IMR-90 (cell line): ENCODE measurements around the gene PCSK5. TPM values are rescaled to one million over a fixed set of nuclear protein-coding genes. Genes with fewer than 3 reads are reported as not detected.

Source experiments
- ATAC-seq: fragments of 200-7000 bp; cut with Tn5 transposase; 2 replicates; pipeline ENCODE4 v1.9.1; 2020; ENCODE audit warnings: low read depth, mild to moderate bottlenecking, moderate library complexity
- BruUV-seq: library from RNA; stranded (reverse); fragments of 400-500 nt; replicated peaks from 2 replicates; lab custom pipeline; 2021; lab: Mats Ljungman, UMichigan
- CTCF ChIA-PET: fragments of 300-600 bp; formaldehyde crosslinking; extraction: SDS; loops from one replicate; lab custom pipeline; 2021; ENCODE audit warnings: antibody characterized with exemption; lab: Yijun Ruan, JAX
- POLR2A ChIA-PET: fragments of 300-600 bp; sonication (Branson Sonifier 250); formaldehyde crosslinking; loops from one replicate; lab custom pipeline; 2022; ENCODE audit warnings: antibody characterized with exemption; ENCODE audit not compliant: unreplicated experiment; lab: Charles Lee
- DNase-seq: peaks from one replicate; pipeline ENCODE4 v3.0.0; 2013
- H2AFZ ChIP-seq: replicated peaks from 2 replicates; pipeline ENCODE3; 2013; ENCODE audit warnings: low read length, mild to moderate bottlenecking; ENCODE audit not compliant: poor library complexity
- H2AK5ac ChIP-seq: 2 replicates; pipeline ENCODE4 v1.6.1; 2013; ENCODE audit warnings: low read depth, low read length, inconsistent platforms
- H2AK9ac ChIP-seq: replicated peaks from 2 replicates; pipeline ENCODE3; 2013; ENCODE audit warnings: mild to moderate bottlenecking, low read depth, low read length, moderate library complexity; ENCODE audit not compliant: poor library complexity
- H2BK120ac ChIP-seq: 2 replicates; pipeline ENCODE4 v1.6.1; 2013; ENCODE audit warnings: low read depth, low read length, inconsistent platforms
- H2BK15ac ChIP-seq: 3 replicates; pipeline ENCODE4 v1.6.1; 2013; ENCODE audit warnings: low read depth, low read length, inconsistent platforms
- H2BK20ac ChIP-seq: 2 replicates; pipeline ENCODE4 v1.6.1; 2013; ENCODE audit warnings: low read depth, mild to moderate bottlenecking, inconsistent platforms, low read length, moderate library complexity
- H2BK5ac ChIP-seq: 2 replicates; pipeline ENCODE4 v1.6.1; 2013; ENCODE audit warnings: mild to moderate bottlenecking, low read depth, low read length, inconsistent platforms; ENCODE audit not compliant: poor library complexity, severe bottlenecking
- H3K14ac ChIP-seq: replicated peaks from 2 replicates; pipeline ENCODE4 v1.6.1; 2013; ENCODE audit warnings: low read depth, low read length, inconsistent platforms
- H3K18ac ChIP-seq: 2 replicates; pipeline ENCODE4 v1.6.1; 2013; ENCODE audit warnings: low read depth, low read length, control low read depth
- H3K23ac ChIP-seq: 2 replicates; pipeline ENCODE4 v1.6.1; 2013; ENCODE audit warnings: low read depth, low read length, inconsistent platforms
- H3K27ac ChIP-seq: 2 replicates; pipeline ENCODE4 v1.5.1; 2013; ENCODE audit warnings: mild to moderate bottlenecking, control low read depth, low read length; ENCODE audit not compliant: insufficient read depth
- H3K27me3 ChIP-seq: 2 replicates; pipeline ENCODE4 v1.6.1; 2013; ENCODE audit warnings: low read length; ENCODE audit not compliant: control insufficient read depth, insufficient read depth
- H3K36me3 ChIP-seq: 2 replicates; pipeline ENCODE4 v1.6.1; 2013; ENCODE audit warnings: low read length, mixed read lengths; ENCODE audit not compliant: control insufficient read depth, insufficient read depth
- H3K4ac ChIP-seq: 2 replicates; pipeline ENCODE4 v1.6.1; 2013; ENCODE audit warnings: low read depth, low read length, inconsistent platforms
- H3K4me1 ChIP-seq: 2 replicates; pipeline ENCODE4 v1.6.1; 2013; ENCODE audit warnings: low read length, mixed read lengths; ENCODE audit not compliant: control insufficient read depth, insufficient read depth
- H3K4me2 ChIP-seq: 2 replicates; pipeline ENCODE4 v1.6.1; 2013; ENCODE audit warnings: low read depth, mild to moderate bottlenecking, control low read depth, low read length, moderate library complexity
- H3K4me3 ChIP-seq: 2 replicates; pipeline ENCODE4 v1.5.1; 2013; ENCODE audit warnings: low read depth, mild to moderate bottlenecking, control low read depth, low read length, moderate library complexity; ENCODE audit not compliant: insufficient read depth
- H3K56ac ChIP-seq: 2 replicates; pipeline ENCODE4 v1.6.1; 2013; ENCODE audit warnings: low read length, inconsistent platforms; ENCODE audit not compliant: insufficient read depth; ENCODE audit errors: extremely low read depth
- H3K79me1 ChIP-seq, 2 experiments: 2 replicates each; pipeline ENCODE4 v1.6.1; 2013; ENCODE audit warnings: low read length in 2 of 2, inconsistent platforms in 1 of 2, low read depth in 1 of 2
- H3K9ac ChIP-seq: 2 replicates; pipeline ENCODE4 v1.6.1; 2013; ENCODE audit warnings: low read depth, low read length, control low read depth
- H3K9me1 ChIP-seq: 2 replicates; pipeline ENCODE4 v1.6.1; 2013; ENCODE audit warnings: low read length, inconsistent platforms; ENCODE audit not compliant: insufficient read depth
- H3K9me3 ChIP-seq: 2 replicates; pipeline ENCODE4 v1.6.1; 2013; ENCODE audit warnings: low read length; ENCODE audit not compliant: control insufficient read depth, insufficient read depth
- H4K20me1 ChIP-seq: 2 replicates; pipeline ENCODE4 v1.6.1; 2013; ENCODE audit warnings: low read length, inconsistent platforms; ENCODE audit not compliant: insufficient read depth
- H4K5ac ChIP-seq: 2 replicates; pipeline ENCODE4 v1.6.1; 2013; ENCODE audit warnings: mild to moderate bottlenecking, low read depth, low read length, control low read depth
- H4K8ac ChIP-seq, 2 experiments: 2 replicates each; pipeline ENCODE4 v1.6.1; 2013; ENCODE audit warnings: low read depth in 2 of 2, low read length in 2 of 2, control low read depth in 1 of 2, inconsistent platforms in 1 of 2
- H4K91ac ChIP-seq: 2 replicates; pipeline ENCODE4 v1.6.1; 2013; ENCODE audit warnings: low read depth, low read length, inconsistent platforms; ENCODE audit not compliant: insufficient read depth
- BHLHE40 ChIP-seq: fragments of 150-350 bp; IDR thresholded peaks from 2 replicates; pipeline ENCODE4 v1.6.1; 2016; ENCODE audit warnings: mild to moderate bottlenecking, low read depth, low read length
- CEBPB ChIP-seq: IDR thresholded peaks from 2 replicates; pipeline ENCODE4 v1.6.1; 2012; ENCODE audit warnings: low read depth, low read length, improper control_type of control experiment
- CHD1 ChIP-seq: IDR thresholded peaks from 2 replicates; pipeline ENCODE4 v1.6.1; 2012; ENCODE audit warnings: low read depth, low read length, improper control_type of control experiment
- MAFK ChIP-seq: IDR thresholded peaks from 2 replicates; pipeline ENCODE4 v1.6.1; 2012; ENCODE audit warnings: low read depth, low read length, improper control_type of control experiment
- MXI1 ChIP-seq: IDR thresholded peaks from 2 replicates; pipeline ENCODE4 v1.6.1; 2012; ENCODE audit warnings: low read depth, mild to moderate bottlenecking, low read length, moderate library complexity, borderline replicate concordance
- NFE2L2 ChIP-seq: fragments of 150-350 bp; IDR thresholded peaks from 2 replicates; pipeline ENCODE4 v1.6.1; 2016; ENCODE audit warnings: low read depth, mild to moderate bottlenecking, low read length
- RAD21 ChIP-seq: IDR thresholded peaks from 2 replicates; pipeline ENCODE4 v1.6.1; 2012; ENCODE audit warnings: low read length, improper control_type of control experiment
- SMC3 ChIP-seq: fragments of 150-350 bp; IDR thresholded peaks from 2 replicates; pipeline ENCODE4 v1.6.1; 2016; ENCODE audit warnings: low read depth, mild to moderate bottlenecking, antibody characterized with exemption, low read length, moderate library complexity
- WGBS, 2 experiments: methylation state at CpG; one replicate each; pipeline versions ENCODE4 v1.1.5 to v1.1.7; 2013; ENCODE audit warnings: missing lambda C conversion rate in 2 of 2; ENCODE audit not compliant: insufficient read length in 1 of 2; ENCODE audit errors: extremely low coverage in 2 of 2; 5-methylcytosine and 5-hydroxymethylcytosine counted together
- dilution Hi-C: fragments of 300-500 bp; cut with HindIII; formaldehyde crosslinking; loops from one replicate; pipeline ENCODE4 v1.14.3; 2018; ENCODE audit warnings: low sequenced_read_pairs; ENCODE audit not compliant: unreplicated experiment
- in situ Hi-C: fragments of 300-500 bp; cut with MboI; formaldehyde crosslinking; loops from 3 replicates; pipeline ENCODE4 v1.14.3; 2019; ENCODE audit warnings: low sequenced_read_pairs, inconsistent platforms, mixed read lengths
- intact Hi-C: fragments of 100-400 bp; cut with micrococcal nuclease; formaldehyde crosslinking; loops from 2 replicates; pipeline ENCODE4 v1.10.0; 2022
- polyA plus RNA-seq, 3 experiments: library from polyadenylated mRNA; depleted of rRNA; stranded (reverse); fragments of >200 nt; gene quantifications; 2 replicates each; pipeline ENCODE4 v1.2.3, GENCODE V29; 2012; ENCODE audit warnings: low replicate concordance in 1 of 3
- total RNA-seq: library from RNA; depleted of rRNA; stranded (reverse); fragments of >200 nt; gene quantifications from 2 replicates; pipeline ENCODE4 v1.2.3, GENCODE V29; 2012
- TF ChIP-seq, protein P1 (sequence below): fragments of 150-350 bp; IDR thresholded peaks from 2 replicates; pipeline ENCODE4 v1.6.1; 2017; ENCODE audit warnings: mild to moderate bottlenecking, antibody characterized with exemption, low read length, low read depth

The PCSK5 gene
- total and polyA plus RNA-seq, 2 of the 4 experiments (the other 2 are of a cell fraction): 1.5 to 3.0 TPM

DNA sequence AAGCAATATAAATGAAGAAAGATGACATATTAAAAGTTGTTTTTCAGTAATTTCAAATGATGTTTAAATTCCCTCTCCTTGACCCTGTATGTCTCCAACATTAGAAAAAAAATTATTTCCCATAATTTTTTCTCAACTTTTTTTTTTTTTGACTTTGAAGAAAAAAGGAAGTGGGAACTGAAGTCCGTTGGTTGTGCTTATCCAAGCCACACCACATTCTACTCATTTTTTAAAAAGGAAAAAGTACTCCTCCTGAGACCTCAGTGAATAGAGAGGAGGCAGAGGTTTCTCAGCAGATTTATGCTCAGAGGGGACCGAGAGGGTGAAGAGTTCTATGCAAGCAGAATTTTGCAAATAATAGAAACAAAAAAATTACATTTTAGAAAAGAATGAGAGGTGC lies 123.3 kb downstream of the PCSK5 start:
- no peaks in the 10 kb centered on the region for H3K79me1 ChIP-seq
- no peak overlapping the region for H2AFZ ChIP-seq
- no peaks in the 10 kb centered on the region for H4K20me1 ChIP-seq
- TF ChIP-seq, protein P1, sequence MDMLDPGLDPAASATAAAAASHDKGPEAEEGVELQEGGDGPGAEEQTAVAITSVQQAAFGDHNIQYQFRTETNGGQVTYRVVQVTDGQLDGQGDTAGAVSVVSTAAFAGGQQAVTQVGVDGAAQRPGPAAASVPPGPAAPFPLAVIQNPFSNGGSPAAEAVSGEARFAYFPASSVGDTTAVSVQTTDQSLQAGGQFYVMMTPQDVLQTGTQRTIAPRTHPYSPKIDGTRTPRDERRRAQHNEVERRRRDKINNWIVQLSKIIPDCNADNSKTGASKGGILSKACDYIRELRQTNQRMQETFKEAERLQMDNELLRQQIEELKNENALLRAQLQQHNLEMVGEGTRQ: no peak
- no peak for TF ChIP-seq MAFK
- no peak for TF ChIP-seq SMC3
- no peak for TF ChIP-seq BHLHE40
- no peak for TF ChIP-seq CEBPB
- TF ChIP-seq CHD1: no peak
- TF ChIP-seq RAD21: no peak
- TF ChIP-seq NFE2L2: no peak
- no peak for TF ChIP-seq MXI1
- H3K14ac ChIP-seq: no peak overlapping the region
- ChIA-PET CTCF (no interaction called here), POLR2A (no interaction called here)
- intact Hi-C loops (no loop called here), dilution Hi-C loops (no loop called here), in situ Hi-C loops (no loop called here)
- no CpG with 5 or more reads among the region's 2 CpGs for WGBS, 2 experiments
- H4K91ac ChIP-seq: no peak overlapping the region
- H3K56ac ChIP-seq: no peak overlapping the region
- peaks cover 5% of the 10 kb centered on the region for H3K4me1 ChIP-seq
- no peak overlapping the region for H3K4me2 ChIP-seq
- H3K9me1 ChIP-seq: 0 out of 2 replicates have a peak, but pooled peaks cover 4% of the 10 kb centered on the region
- no peak overlapping the region for H3K4ac ChIP-seq
- H3K9me3 ChIP-seq: no peaks in the 10 kb centered on the region
- H3K23ac ChIP-seq: no peak overlapping the region
- no peak overlapping the region for H4K8ac ChIP-seq
- no peak overlapping the region for H2BK120ac ChIP-seq
- H2AK5ac ChIP-seq: no peak overlapping the region
- no peak overlapping the region for H3K27ac ChIP-seq
- H3K18ac ChIP-seq: no peak overlapping the region
- no peak overlapping the region for H3K9ac ChIP-seq
- no TSS peak for BruUV-seq
- no peaks in the 10 kb centered on the region for H3K36me3 ChIP-seq
- H3K4me3 ChIP-seq: no peak overlapping the region
- H2BK20ac ChIP-seq: no peak overlapping the region
- H2BK15ac ChIP-seq: no peak overlapping the region
- ATAC-seq (no peak), DNase-seq (no peak)
- H2AK9ac ChIP-seq: no peak overlapping the region
- H4K5ac ChIP-seq: no peak overlapping the region
- no peak overlapping the region for H2BK5ac ChIP-seq
- H3K27me3 ChIP-seq: no peaks in the 10 kb centered on the region
